ENCODE data around the gene POR. TPM values are rescaled to one million over a fixed set of nuclear protein-coding genes. Genes with fewer than 3 reads are reported as not detected.

POR gene
- total RNA-seq, 2 experiments from 2014 or later, result 28.9 to 35.2 TPM

DNA sequence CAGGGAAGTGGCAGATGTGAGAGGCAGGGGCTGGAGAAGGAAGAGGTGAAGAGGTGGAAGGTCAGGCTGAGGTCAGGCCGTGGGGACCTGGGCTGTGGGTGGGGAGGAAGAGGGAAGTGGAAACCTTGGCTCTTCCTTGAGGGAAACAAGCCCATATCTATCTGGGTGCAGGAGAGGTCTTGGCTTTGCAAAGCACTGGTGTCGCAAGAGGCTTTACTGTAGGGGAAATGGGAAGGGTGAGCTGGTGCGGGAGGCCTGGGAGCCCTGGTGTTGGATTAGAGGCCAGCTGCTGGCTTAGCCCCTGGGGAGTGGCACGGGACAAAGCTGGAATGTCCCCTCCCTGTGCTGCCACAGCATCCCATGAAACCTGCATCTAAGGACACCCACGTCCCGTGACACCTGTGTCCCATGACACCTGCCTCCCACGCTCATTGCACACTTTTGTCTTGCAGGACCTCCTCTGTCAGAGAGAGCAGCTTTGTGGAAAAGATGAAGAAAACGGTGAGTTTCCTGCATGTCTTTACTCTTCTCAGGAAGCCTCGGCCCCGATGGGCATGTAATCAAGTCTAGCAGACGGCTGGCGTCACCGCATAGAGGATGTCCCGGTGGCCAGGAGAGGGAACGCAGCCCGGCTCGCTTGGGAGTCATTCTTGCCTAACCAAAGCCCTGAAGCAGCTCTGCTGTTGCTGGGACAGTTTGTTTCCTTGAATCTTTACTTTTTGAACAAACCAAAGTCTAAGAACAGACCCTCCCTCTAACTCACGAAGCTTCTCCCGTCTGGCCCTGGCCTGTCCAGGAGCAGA, 57.2 kb downstream of the POR start:
- POLR2A ChIA-PET, result no interaction called here
- H3K4me1 Mint-ChIP-seq (ENCODE audit: low read depth), result no peaks in the 10 kb centered on the region
- intact Hi-C loops (cut with micrococcal nuclease), result no loop called here
- no peaks in the 10 kb centered on the region for H3K9me3 Mint-ChIP-seq
- H3K27me3 Mint-ChIP-seq, result no peaks in the 10 kb centered on the region
- no peak overlapping the region for H3K27ac Mint-ChIP-seq
- CTCF ChIA-PET, result interaction anchor here (1.5 kb wide), 1 partner anchor 48 kb away, joined by 4 read pairs; no protein-coding TSS in a partner anchor
- H3K36me3 Mint-ChIP-seq, result peaks cover 12% of the 10 kb centered on the region
- DNase-seq, result no peak
- no peak overlapping the region for H3K4me3 Mint-ChIP-seq

DNA sequence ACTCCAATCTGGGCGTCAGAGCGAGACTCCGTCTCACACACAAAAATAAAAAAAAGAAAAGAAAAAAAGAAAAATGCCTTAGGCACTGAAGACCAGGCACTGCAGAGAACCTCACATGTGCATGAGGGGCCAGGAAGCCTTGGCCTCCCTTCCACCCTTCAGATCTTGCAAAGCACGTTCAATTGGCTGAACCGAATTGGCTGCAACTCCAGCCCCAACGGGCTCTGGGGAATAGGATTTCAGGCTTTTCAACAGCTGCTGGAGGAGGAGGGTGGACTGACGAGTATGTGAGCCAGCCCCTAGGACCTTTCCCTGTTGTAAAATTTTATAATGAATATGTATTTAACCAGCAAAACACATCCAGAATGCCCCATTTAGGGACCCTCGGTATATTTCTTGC, 62.8 kb downstream of the POR start:
- H3K36me3 Mint-ChIP-seq, result peaks cover 6% of the 10 kb centered on the region
- H3K9me3 Mint-ChIP-seq, result no peaks in the 10 kb centered on the region
- intact Hi-C loops (cut with micrococcal nuclease), result no loop called here
- no peak for DNase-seq
- H3K4me1 Mint-ChIP-seq (ENCODE audit: low read depth), result no peaks in the 10 kb centered on the region
- CTCF ChIA-PET, result interaction anchor here (1.3 kb wide), 1 partner anchor 42 kb away, joined by 5 read pairs; no protein-coding TSS in a partner anchor
- H3K27ac Mint-ChIP-seq, result no peak overlapping the region
- no peaks in the 10 kb centered on the region for H3K27me3 Mint-ChIP-seq
- no peak overlapping the region for H3K4me3 Mint-ChIP-seq
- POLR2A ChIA-PET, result no interaction called here

DNA sequence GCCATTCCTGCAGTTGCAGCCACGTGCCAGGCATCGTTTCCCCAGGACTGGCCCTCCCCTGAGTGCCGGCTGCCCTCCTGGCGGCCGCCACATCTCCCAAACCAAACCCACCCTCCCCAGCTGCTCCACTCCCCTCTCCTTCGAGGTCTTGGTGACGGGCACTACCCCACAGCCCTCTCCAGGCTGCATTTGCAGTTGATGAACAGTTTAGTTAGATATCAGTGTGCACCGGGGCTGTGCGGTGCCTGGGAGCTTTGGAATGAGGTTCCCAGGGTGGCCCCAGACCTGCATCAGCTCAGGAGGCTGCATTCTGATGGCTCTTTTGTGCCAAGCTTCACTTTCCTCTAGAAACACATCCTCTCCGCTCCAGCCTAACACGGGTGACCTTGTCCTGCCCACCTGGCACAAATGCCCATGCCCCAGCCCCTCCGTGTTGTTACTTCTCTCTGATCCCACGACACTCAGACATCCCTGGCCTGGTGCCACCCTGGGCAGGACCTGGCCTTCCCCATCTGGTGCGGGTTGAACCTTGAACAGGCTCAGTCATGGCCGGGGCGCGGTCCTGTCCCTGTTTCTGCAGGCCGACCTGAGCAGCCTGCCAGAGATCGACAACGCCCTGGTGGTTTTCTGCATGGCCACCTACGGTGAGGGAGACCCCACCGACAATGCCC, 64.9 kb downstream of the POR start:
- no peaks in the 10 kb centered on the region for H3K27me3 Mint-ChIP-seq
- H3K27ac Mint-ChIP-seq, result no peak overlapping the region
- no peak for DNase-seq
- ChIA-PET CTCF (no interaction called here), POLR2A (no interaction called here)
- intact Hi-C loops (cut with micrococcal nuclease), result no loop called here
- no peaks in the 10 kb centered on the region for H3K36me3 Mint-ChIP-seq
- no peaks in the 10 kb centered on the region for H3K9me3 Mint-ChIP-seq
- no peak overlapping the region for H3K4me3 Mint-ChIP-seq
- H3K4me1 Mint-ChIP-seq (ENCODE audit: low read depth), result no peaks in the 10 kb centered on the region

- no peak overlapping the region for H3K27ac Mint-ChIP-seq
- CTCF ChIA-PET, result no interaction called here
Measured at GRCh38 chr7:75980430-75981202, 65.7 kb downstream of the POR start.

GRCh38 chr7:75981203-75981452, 66.2 kb downstream of the POR start:
- no peak for DNase-seq
- Mint-ChIP-seq H3K27ac (no peak overlapping the region), H3K9me3 (no peaks in the 10 kb centered on the region), H3K4me3 (no peak overlapping the region), H3K4me1 (ENCODE audit: low read depth) (no peaks in the 10 kb centered on the region), H3K27me3 (no peaks in the 10 kb centered on the region), H3K36me3 (no peaks in the 10 kb centered on the region)
- intact Hi-C loops (cut with micrococcal nuclease), result no loop called here
- ChIA-PET CTCF (no interaction called here), POLR2A (no interaction called here)

More at GRCh38 chr7:75980430-75981202, 65.7 kb downstream of the POR start:
- Mint-ChIP-seq H3K4me3 (no peak overlapping the region), H3K4me1 (ENCODE audit: low read depth) (no peaks in the 10 kb centered on the region), H3K9me3 (no peaks in the 10 kb centered on the region), H3K36me3 (no peaks in the 10 kb centered on the region), H3K27me3 (no peaks in the 10 kb centered on the region)
- no peak for DNase-seq
- POLR2A ChIA-PET, result interaction anchor here (0.5 kb wide), 1 partner anchor 10 kb away, joined by 3 read pairs; no protein-coding TSS in a partner anchor
- intact Hi-C loops (cut with micrococcal nuclease), result no loop called here

DNA sequence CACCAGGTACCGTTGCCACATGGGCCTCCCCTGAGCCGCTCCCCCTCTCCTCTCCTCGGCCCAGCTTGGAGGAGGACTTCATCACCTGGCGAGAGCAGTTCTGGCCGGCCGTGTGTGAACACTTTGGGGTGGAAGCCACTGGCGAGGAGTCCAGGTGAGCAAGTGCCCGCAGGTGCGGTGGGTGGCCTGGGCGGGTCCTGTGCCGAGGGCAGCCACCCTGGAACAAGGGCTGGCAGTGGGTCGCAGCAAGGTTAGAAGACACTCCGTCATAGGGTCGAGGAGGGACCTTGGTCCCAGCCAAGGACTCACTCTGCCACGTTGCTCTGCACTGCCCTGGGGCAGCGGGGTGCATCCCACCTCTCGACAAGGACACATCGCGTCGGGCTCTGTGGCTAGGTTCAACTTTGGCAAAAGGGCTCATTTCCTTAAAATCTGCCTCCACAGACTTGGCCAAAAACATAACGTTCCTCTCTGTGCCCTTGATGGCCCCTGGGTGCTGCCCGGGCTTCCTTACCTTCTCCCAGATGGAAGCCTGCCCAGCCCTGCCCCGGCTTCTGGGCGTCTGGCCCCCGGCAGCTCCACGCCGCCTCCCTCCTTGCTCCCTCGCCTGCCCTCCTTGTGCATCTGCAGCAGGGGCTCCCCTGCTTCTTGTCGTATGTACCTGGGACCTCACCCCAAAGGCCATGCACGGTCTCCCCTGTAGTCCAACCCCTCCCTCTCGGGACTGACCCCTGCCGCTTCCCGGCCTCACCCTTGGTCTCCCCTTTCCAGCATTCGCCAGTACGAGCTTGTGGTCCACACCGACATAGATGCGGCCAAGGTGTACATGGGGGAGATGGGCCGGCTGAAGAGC, 66.7 kb downstream of the POR start:
- Mint-ChIP-seq H3K4me3 (no peak overlapping the region), H3K27ac (no peak overlapping the region), H3K9me3 (no peaks in the 10 kb centered on the region), H3K36me3 (no peaks in the 10 kb centered on the region), H3K4me1 (ENCODE audit: low read depth) (no peaks in the 10 kb centered on the region), H3K27me3 (no peaks in the 10 kb centered on the region)
- no peak for DNase-seq
- POLR2A ChIA-PET, result no interaction called here
- intact Hi-C loops (cut with micrococcal nuclease), result no loop called here
- CTCF ChIA-PET, result no interaction called here

DNA sequence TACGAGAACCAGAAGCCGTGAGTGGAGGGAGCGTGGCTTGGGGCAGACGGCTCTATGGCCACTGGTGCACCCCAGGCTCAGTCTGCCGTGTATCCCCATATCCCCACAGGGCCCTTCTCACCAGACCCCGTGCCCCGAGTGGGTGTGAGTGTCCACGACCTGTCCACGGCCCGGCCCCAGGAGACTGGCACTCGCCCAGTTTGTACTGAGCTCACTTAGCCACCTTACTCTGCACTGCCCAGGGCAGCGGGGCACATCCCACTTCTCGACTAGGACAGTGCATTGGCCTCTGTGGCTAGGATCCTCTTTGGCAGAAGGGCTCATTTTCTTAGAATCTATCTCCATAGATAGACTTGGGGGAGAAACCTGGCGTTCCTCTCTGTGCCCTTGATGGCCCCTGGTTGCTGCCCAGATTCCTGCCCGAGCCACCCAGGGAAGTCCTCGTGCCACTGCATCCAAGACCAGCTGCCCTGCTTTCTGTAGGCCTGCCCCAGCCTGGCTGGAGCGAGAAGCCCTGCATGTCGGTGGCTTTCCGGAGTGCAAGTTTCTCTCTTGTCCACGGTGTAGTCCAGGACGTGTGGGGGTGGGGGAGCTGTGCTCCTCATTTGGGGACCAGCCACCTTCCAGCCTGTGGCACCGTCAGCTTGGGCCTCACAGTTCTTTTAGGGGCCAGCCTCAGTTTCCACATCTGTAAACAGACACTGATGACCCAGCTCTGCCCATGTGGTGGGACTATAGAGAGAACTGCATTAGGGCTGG, 67.5 kb downstream of the POR start:
- ChIA-PET POLR2A (no interaction called here), CTCF (interaction anchor here (1.6 kb wide), 1 partner anchor 37 kb away, joined by 4 read pairs; no protein-coding TSS in a partner anchor)
- Mint-ChIP-seq H3K27me3 (no peaks in the 10 kb centered on the region), H3K4me3 (no peak overlapping the region), H3K27ac (no peak overlapping the region), H3K36me3 (peaks cover 2% of the 10 kb centered on the region), H3K9me3 (no peaks in the 10 kb centered on the region), H3K4me1 (ENCODE audit: low read depth) (no peaks in the 10 kb centered on the region)
- intact Hi-C loops (cut with micrococcal nuclease), result no loop called here
- DNase-seq, result no peak

- no peaks in the 10 kb centered on the region for H3K4me1 Mint-ChIP-seq (ENCODE audit: low read depth)
- no peak for DNase-seq
- ChIA-PET POLR2A (no interaction called here), CTCF (interaction anchor here (0.8 to 1.6 kb wide), 2 partner anchors 15 to 36 kb away, joined by 3 to 4 read pairs; no protein-coding TSS in a partner anchor)
- peaks cover 2% of the 10 kb centered on the region for H3K36me3 Mint-ChIP-seq
- no peak overlapping the region for H3K27ac Mint-ChIP-seq
- no peaks in the 10 kb centered on the region for H3K27me3 Mint-ChIP-seq
- no peak overlapping the region for H3K4me3 Mint-ChIP-seq
- no peaks in the 10 kb centered on the region for H3K9me3 Mint-ChIP-seq
- intact Hi-C loops (cut with micrococcal nuclease), result no loop called here
Measured at GRCh38 chr7:75983471-75984129, 68.6 kb downstream of the POR start.

DNA sequence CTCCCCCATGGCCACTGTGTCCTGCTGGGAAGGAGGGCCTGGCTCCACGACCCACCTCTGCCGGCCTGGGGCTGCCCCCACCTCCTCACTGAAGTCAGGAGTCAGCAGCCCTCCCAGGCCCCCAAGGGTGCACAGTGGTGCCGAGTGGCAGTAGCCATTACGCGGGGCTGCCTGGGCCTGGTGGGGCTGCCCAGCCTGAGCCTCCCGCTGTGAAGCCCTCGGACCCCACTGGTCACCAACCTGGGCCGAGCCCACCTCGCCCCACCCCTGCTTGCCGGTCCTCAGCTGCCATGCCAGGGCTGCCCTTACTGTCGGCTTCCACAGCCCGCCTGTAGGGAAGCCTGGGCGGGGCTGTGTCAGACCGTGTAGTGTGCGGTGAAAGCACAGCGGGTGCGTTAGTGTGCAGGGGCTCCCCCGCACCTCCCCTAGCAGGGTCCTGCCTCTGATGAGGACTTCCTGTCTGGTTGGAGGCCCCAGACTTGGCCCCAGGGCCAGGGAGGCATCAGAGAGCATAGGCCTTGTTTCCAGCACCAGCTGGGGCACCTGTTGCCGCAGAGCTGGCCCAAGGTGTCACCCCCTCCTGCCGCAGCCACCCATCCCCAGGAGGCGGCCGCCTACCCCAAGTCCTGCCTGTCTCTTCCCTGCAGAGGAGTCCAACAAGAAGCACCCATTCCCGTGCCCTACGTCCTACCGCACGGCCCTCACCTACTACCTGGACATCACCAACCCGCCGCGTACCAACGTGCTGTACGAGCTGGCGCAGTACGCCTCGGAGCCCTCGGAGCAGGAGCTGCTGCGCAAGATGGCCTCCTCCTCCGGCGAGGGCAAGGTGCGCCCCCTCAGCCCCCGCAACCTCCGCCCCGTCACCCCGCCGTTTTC, 69.4 kb downstream of the POR start:
- Mint-ChIP-seq H3K9me3 (no peaks in the 10 kb centered on the region), H3K36me3 (peaks cover 2% of the 10 kb centered on the region), H3K27ac (no peak overlapping the region), H3K4me3 (no peak overlapping the region), H3K4me1 (ENCODE audit: low read depth) (no peaks in the 10 kb centered on the region), H3K27me3 (no peaks in the 10 kb centered on the region)
- ChIA-PET POLR2A (no interaction called here), CTCF (interaction anchor here (1.2 kb wide), 1 partner anchor 36 kb away, joined by 4 read pairs; no protein-coding TSS in a partner anchor)
- intact Hi-C loops (cut with micrococcal nuclease), result no loop called here
- DNase-seq, result no peak

DNA sequence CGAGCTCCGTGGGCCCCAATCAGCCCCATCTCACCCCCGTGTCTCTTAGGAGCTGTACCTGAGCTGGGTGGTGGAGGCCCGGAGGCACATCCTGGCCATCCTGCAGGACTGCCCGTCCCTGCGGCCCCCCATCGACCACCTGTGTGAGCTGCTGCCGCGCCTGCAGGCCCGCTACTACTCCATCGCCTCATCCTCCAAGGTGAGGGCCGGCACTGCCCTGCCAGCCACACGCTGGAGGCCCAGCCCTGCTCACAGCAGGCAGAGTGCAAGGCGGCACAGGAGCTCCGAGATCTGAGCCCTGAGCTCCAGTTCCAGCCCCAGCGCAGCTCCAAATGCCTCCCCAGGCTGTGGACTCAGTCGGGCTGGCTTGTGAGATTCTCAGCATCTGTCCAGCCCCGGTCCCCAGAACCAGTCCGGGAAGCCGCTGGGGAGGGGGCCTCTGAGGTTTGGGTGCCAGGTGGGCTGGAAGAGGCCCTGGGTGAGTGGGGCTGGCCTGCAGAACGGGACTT, 70.1 kb downstream of the POR start:
- CTCF ChIA-PET, result interaction anchor here (1.2 kb wide), 1 partner anchor 35 kb away, joined by 4 read pairs; no protein-coding TSS in a partner anchor
- POLR2A ChIA-PET, result no interaction called here

More for the DNA sequence above, 70.1 kb downstream of the POR start:
- peaks cover 5% of the 10 kb centered on the region for H3K4me1 Mint-ChIP-seq (ENCODE audit: low read depth)
- no peaks in the 10 kb centered on the region for H3K9me3 Mint-ChIP-seq
- H3K4me3 Mint-ChIP-seq, result no peak overlapping the region
- peaks cover 2% of the 10 kb centered on the region for H3K36me3 Mint-ChIP-seq
- H3K27me3 Mint-ChIP-seq, result no peaks in the 10 kb centered on the region
- intact Hi-C loops (cut with micrococcal nuclease), result no loop called here
- no peak for DNase-seq
- no peak overlapping the region for H3K27ac Mint-ChIP-seq
